Astrocyte of the spinal cord (primary cell): Measurements from ENCODE around the gene TLCD3A.

Experiments used
- DNase-seq: peaks from one replicate; pipeline ENCODE4 v3.0.0; 2011; ENCODE audit warnings: low read depth, low spot score
- H3K4me3 ChIP-seq: 2 replicates; pipeline ENCODE4 v1.5.1; 2011; ENCODE audit warnings: low read depth, mild to moderate bottlenecking, low read length, moderate library complexity
- in situ Hi-C: cut with HindIII; loops from 2 replicates; pipeline ENCODE4 v1.10.0; 2017; ENCODE audit warnings: low sequenced_read_pairs
- TF ChIP-seq, protein P1 (sequence below): IDR thresholded peaks from 2 replicates; pipeline ENCODE4 v1.5.1; 2012; ENCODE audit warnings: low read depth, mild to moderate bottlenecking, low read length, inconsistent platforms

The TLCD3A gene

DNA sequence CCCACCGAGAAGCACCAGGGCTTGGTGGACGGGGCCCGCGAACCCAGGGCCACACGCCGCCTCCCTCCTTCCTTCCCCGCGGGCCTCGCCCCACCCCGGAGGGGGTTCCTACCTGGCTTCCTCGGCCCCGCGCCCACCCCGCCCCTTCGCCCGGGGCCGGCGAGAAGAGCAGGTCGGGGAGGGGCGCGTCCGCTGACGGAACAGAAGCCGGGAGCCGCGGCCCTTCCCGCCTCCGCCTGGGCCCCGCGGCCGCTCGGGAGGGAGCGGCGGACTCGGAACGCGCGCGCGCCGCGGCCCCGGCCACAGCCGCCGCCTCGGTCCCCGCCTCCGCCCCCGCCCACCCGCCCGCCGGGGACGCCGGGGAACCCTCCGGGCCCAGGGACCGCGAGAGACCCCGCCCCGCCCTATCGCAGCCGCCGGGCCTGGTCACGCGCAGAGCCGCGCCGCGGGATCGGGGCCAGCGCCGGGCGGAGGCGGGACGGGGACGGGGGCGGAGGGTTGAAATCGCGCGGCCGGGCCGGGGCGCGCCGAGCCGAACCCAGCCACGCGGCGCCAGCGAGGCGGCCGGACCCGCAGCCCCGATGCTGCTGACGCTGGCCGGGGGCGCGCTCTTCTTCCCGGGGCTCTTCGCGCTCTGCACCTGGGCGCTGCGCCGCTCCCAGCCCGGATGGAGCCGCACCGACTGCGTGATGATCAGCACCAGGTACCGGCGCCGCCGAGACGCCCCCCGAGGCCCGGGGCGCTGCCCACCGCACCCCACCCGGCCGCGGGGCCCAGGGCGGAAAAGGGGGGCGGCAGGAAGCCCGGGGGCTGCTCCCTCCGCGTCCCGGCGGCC, at the start of gene TLCD3A:
TLCD3A (plus strand) TSS at position 530 of the 835 bp plus-strand sequence; CDS start at position 582, 52 bp downstream.
- TF ChIP-seq, protein P1, sequence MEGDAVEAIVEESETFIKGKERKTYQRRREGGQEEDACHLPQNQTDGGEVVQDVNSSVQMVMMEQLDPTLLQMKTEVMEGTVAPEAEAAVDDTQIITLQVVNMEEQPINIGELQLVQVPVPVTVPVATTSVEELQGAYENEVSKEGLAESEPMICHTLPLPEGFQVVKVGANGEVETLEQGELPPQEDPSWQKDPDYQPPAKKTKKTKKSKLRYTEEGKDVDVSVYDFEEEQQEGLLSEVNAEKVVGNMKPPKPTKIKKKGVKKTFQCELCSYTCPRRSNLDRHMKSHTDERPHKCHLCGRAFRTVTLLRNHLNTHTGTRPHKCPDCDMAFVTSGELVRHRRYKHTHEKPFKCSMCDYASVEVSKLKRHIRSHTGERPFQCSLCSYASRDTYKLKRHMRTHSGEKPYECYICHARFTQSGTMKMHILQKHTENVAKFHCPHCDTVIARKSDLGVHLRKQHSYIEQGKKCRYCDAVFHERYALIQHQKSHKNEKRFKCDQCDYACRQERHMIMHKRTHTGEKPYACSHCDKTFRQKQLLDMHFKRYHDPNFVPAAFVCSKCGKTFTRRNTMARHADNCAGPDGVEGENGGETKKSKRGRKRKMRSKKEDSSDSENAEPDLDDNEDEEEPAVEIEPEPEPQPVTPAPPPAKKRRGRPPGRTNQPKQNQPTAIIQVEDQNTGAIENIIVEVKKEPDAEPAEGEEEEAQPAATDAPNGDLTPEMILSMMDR = no peak
- peak within 1 kb of the TSS; percentile 59 for H3K4me3 ChIP-seq
- in situ Hi-C loops = no loop called here
- DNase-seq = peak; percentile 50

DNA sequence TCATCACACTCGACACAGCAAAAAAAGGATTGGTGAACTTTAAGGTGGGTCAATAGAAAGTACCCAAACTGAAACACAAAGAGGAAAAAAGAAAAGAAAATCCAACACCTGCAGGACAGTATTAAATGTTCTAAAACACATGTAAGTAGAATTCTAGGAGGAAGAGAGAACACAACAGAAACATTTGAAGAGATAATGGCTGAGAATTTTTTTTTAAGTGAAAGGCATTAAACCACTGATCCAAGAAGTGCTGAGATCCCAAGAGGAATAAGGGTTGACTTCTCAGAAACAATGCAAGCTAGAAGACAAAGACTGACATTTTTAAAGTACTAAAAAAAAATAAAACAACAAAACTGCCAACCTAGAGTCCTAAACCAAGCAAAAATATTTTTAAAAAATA, 49.4 kb upstream of the TLCD3A start:
- DNase-seq = no peak
- H3K4me3 ChIP-seq = no peak overlapping the region
- TF ChIP-seq, protein P1 = no peak
- in situ Hi-C loops = no loop called here

DNA sequence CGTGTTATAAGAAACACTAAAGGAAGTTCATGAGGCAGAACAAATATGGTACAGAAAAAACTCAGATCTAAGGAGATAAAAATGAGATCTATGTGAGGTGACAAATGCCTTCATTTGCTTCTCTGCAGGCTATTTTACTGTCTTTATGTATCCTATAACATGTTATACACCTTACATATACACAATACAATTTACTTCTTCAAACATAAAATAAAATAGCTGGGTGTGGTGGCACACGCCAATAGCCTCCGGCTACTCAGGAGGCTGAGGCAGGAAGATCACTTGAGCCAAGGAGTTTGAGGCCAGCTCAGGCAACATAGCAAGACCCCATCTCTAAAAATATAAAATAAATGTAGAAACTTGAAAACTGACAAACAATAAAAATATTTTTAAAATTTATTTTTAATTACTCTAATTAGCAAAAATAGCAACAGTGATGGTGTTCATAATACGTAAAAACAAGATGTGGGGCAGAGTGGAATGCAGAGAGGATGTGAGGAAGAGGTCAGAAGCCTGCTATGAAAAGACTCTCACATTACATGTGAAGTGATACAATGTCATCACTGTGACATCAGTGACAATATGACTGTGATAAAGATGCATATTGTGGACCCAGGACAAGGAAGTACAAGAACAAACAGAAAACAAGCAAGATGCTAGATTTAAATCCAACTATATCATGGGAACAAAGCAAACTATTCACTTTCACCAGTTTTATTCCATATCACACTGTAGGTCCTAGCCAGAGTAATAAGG, 48.7 kb upstream of the TLCD3A start:
- DNase-seq = no peak
- TF ChIP-seq, protein P1 = no peak
- in situ Hi-C loops = no loop called here
- H3K4me3 ChIP-seq = no peak overlapping the region

DNA sequence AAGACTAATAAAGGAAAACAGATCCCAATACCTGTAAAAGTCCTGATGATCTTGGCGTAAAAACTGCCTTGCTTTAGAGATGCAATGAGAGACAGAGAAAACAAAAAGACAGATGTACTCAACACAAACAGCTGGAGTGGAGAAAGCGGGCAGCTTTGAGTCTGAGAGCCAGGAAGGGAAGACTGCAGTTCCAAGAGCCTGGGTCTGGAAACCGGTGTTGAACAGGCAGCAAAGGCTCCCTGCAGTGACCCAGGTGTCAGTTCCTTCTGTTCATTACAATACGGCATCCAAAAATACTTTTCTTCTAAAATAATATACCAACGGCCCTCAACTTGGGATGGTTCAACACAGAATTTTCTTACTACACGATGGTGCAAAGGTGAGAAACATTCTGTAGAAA, 47.4 kb upstream of the TLCD3A start:
- in situ Hi-C loops = no loop called here
- TF ChIP-seq, protein P1 = no peak
- DNase-seq = no peak
- H3K4me3 ChIP-seq = no peak overlapping the region

DNA sequence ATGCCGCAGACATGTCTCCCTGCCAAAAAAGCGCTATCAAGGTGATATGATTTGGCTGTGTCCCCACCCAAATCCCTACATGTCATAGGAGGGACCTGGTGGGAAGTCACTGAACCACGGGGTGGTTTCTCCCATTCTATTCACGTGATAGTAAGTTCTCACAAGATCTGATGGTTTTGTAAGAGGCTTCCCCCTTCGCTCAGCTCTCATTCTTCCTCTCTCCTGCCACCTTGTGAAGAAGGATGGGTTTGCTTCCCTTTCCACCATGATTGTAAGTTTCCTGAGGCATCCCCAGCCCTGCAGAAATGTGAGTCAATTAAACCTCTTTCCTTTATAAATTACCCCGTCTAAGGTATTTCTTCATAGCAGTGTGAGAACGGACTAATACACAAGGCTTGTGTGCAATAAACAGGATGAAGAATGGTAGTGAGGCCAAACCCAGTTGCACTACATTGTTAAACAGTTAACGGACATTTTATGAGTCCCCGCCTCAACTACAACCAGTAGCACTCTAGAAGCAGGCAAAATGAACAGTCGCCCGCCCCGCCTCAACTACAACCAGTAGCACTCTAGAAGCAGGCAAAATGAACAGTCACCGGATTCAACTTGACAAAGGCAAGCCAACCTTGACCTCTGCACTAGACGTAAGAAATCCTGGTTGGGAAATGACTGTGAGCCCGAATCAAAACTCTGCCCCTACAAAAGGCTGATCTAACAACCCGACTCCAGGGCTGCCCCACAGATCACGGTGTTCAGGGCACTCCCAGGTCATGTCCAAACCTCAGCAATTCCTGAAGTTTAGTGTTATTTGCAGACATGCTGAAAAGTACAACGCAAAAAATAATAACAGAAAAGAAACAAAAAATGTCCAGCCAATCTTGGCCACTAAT, 44.1 kb upstream of the TLCD3A start:
- in situ Hi-C loops = no loop called here
- TF ChIP-seq, protein P1 = peak; percentile 38
- DNase-seq = peak; percentile 36
- H3K4me3 ChIP-seq = no peak overlapping the region

DNA sequence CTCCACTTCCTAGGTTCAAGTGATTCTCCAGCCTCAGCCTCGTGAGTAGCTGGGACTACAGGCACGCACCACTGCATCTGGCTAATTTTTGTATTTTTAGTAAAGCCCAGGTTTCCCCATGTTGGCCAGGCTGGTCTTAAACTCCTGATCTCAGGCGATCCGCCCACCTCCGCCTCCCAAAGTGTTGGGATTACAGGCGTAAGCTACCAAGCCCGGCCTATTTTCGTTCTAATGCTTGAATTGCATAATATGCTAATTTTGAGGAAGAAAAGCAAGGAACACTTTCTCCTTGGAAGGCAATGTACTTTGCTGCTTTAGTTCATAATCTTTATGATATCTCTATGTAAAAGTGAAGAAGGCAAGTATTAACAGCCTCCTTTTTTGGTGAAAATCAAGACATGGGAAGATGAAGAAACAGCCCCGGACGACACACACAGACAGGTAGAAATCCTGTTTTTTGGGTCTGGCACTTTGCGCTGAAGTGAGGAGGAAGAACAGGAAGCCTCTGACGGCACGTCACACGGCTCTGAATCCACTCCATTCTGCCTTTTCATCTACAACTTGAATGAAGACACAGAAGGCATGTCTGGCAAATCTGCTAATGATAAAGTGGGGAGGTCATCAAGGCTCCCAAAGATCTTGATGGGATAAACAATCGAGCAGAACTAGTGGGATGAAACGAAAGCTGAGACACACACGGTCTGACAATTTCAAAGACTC, 42.7 kb upstream of the TLCD3A start:
- TF ChIP-seq, protein P1 = no peak
- no peak overlapping the region for H3K4me3 ChIP-seq
- DNase-seq = no peak
- in situ Hi-C loops = no loop called here
